GM10847 (cell line): Measurements from ENCODE around the gene NRCAM.

Experiments used
- POLR2A ChIP-seq: IDR thresholded peaks from 2 replicates; pipeline ENCODE4 v1.6.1; 2011; ENCODE audit not compliant: insufficient read length; ENCODE audit errors: extremely low read depth

Gene NRCAM

GRCh38 chr7:108463613-108464012 is 7.4 kb upstream of the NRCAM start:
- TF ChIP-seq POLR2A = no peak

GRCh38 chr7:108461840-108462239 is 5.6 kb upstream of the NRCAM start:
- TF ChIP-seq POLR2A = no peak

DNA sequence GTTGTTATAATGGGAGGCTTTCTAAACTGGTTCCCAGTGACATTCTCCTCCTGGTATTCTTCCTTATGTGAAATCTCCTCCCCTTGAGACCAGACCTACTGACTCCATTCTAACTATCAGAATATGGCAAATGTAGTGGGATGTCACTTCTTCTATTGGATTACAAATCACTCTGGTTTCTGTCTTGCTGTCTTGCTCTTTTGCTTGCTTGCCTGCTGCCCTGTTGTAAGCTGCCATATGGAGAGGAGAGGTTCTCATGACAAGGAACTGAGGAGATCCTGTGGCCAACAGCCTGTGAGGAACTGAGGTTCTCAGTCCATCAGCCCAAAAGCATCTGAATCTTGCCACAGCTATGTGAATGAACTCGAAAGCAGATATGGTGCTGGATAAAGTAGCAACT is 4.7 kb upstream of the NRCAM start:
- no peak for TF ChIP-seq POLR2A

- no peak for TF ChIP-seq POLR2A
Measured at GRCh38 chr7:108459922-108460551, 3.8 kb upstream of the NRCAM start.

DNA sequence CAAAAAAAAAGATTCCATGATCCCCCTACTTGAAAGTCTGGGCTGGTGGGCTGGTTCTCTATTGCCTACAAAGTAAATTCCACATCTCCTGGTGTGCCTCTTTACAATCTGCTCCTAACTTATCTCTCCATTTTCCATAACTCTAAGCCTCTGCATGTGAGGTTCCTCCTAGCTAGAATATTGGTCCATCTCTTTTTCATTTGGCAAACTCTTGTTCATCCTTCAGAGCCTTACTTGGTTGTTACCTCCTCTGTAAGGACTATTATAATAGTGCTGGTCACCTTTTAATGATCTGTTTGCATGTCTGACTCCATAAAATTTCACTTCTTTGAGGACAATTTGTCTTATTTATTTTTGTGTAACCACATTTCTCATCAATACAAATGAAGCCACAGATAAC is 1.6 kb upstream of the NRCAM start:
- TF ChIP-seq POLR2A = no peak

DNA sequence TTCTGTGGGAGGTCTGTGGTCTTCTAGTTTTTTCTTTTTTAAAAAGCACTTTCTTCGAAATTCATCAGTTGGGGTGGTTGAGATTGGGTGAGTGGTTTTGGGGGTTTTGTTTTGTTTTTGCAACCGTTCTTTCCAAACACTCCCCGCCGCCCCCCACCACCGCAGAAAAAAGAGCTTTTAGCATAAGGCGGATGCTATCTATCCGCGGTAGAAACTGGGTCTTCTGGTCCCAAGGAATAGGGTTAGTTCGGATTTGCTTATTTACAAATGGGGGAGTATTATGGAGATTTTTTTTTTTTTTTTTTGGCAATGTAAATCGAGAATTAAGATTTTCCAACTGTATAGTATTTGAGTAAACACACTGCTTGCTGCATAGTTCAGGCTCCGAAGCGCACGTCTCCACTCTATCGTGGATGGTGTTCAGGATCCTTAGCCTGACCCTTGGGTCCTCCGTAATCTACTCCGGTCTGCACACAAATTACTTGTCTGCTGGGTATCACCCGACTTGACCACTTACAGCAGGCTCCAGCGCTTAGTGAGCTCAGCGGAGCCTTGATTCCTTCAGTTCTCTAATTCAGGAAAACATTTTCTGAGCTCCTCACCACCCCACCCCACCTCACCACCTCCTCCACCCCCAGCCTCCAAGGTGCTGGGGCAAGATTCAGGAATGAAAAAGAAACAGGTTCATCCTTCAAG is 757 bp upstream of the NRCAM start:
- no peak for TF ChIP-seq POLR2A

DNA sequence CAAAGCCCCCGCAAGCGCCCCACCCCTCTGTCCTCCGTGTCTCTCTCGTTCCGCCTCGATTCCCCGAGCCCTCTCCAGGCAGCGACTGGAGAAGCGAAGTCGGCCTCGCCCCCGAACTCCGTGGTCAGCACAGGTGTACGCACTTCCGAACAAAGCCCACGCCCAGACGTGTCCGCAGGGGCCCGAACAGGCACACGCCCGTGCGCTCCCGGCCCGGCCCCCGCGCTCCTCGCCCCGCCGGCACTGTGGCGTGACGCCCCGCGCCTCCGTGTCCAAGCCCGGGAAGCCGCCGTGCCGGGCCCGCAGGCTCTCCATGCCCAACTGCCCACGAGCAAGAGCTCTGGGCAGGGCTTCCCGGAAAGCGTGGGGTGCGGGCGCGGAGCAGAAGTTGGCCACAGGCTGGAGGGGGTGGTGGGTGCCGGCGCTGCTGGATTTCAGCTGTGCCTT is 662 bp downstream of the NRCAM start:
- no peak for TF ChIP-seq POLR2A

DNA sequence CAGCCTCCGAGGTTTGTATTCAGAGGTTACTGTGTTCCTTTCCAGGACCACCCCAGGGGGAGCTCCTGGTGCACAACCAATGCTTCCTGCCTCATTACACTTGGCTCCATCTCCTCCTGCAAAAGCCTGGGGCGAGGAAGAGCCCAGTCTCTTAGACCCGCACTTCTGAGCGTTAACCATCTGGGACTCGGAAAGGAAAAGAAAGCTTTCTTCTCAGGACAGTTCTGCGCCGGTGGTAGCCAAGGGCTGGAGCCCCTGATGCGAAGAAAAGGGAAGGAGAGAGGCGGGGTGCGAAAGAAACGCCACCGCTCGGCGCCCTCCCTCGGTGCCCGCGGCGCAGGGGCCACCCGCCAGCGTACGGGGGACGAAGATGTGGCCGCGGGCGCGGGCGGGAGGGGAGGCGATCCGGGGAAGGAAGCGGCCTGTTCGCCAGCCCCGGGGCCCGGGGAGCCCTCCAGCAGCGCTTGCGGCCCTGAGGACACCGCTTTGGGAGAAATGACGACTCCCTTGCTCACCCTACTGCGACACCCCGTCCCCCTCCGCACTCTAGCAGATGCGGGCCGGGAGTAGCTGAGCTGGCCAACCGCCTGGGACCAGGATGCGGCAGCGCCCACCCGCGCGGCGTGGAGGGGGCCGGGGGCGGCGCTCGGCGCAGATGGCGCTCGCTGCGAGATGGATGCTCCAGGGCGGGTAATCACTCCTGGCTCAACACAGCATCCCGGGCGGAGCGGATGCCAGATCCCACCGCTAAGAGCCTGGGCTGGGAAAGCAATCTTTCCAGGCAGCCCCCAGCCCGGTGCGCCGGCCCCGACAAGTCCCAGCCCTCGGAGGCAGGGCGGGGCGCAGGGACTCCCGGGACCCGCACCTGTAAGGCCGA is 1.3 kb downstream of the NRCAM start:
- TF ChIP-seq POLR2A = no peak

DNA sequence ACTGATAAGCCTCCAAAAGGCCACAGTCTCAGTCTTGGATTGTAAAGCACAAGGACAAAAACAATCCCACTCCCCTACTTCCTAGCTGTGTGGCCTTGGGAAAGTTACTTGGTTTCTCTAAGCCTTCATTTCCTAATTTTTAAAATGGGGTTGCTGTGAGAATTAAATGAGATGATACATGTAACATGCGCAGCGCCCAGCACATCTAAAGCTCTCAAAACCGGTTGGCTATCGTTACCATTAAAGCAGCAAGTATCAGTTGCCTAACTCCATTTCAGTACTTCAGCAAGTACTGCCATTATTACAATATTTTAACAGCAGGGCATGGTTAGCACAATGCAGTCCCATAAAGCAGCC is 1.9 kb downstream of the NRCAM start:
- no peak for TF ChIP-seq POLR2A

- no peak for TF ChIP-seq POLR2A
Measured at GRCh38 chr7:108453320-108453719, 2.9 kb downstream of the NRCAM start.

GRCh38 chr7:108452707-108453106 is 3.5 kb downstream of the NRCAM start:
- no peak for TF ChIP-seq POLR2A

GRCh38 chr7:108451296-108451848 is 4.9 kb downstream of the NRCAM start:
- no peak for TF ChIP-seq POLR2A

GRCh38 chr7:108450160-108450559 is 6.1 kb downstream of the NRCAM start:
- no peak for TF ChIP-seq POLR2A

DNA sequence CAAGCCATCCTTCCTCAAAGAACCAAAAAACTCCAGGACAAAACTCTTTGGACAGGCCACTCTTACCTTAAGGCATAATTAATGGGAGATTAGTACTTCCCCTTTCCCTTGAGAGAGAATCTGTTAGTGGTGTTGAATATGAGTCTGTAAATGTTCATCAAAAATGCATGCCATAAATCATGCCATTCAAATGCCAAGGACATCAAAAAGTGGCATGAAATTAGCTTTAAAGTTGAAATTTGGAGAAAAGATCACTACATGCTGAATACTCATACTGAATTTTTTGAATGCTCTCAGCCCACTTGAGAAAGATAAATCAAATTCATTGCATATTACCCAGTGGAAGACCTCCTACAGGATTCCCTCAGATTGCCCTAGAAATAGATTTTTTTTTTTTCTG is 6.7 kb downstream of the NRCAM start:
- no peak for TF ChIP-seq POLR2A

DNA sequence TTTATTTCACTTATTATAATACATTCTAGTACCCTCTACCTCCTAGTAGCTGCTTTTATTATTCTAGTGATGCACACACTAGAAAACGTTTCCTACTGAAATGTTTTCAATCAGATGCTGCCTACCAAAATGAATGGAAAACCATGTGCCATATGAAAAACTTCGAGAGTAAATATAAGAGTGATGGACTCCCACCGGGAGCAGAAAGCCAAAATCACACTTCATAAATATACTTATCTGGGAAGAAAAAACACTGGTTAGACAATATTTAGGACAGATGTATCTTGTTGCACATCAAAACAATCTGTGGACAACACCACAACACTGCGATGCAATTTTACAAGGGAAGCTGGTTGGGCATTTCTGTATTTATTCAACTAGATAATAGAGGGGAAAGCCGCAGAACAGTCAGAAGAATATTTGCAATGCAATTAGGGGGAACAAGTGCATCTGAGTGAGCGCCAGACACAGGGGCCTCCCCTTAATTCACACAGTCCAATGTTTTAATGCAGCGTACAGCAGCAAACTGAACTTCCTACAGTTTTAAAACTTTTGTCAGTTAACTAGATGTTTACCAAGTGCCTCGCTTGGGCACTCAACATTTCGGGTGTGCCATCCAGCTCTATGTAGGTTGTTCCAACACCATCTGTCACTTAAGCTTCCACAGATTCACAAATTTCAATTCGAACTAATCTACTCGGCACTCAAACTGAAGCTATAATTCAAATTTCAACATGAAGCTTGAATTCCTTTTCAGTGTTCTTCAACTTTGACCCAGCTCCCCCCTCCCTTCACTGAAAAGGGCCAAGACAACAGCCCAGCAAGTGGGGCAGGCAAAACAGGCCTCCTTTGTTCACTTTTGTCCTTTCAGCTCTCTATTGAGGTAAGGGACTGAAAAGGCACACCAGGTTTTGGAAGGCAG is 7.4 kb downstream of the NRCAM start:
- no peak for TF ChIP-seq POLR2A
